ENCODE results near the gene OR4N5.
"Not testable (repeated sequence)": the region's sequence is repeated elsewhere in the genome, so short reads cannot be mapped to it uniquely, and the experiment has no call there.

GRCh38 chr14:20098926-20099770, 39.5 kb upstream of the OR4N5 start:
- not testable (repeated sequence) for TF ChIP-seq CTCF, POLR2A (IDR thresholded peaks at IDR 0.05)
